Muscle of leg (tissue), 11 donors: ENCODE results near the gene GPC5. TPM values are rescaled to one million over a fixed set of nuclear protein-coding genes. Genes with fewer than 3 reads are reported as not detected.
"Not testable (repeated sequence)": the region's sequence is repeated elsewhere in the genome, so short reads cannot be mapped to it uniquely, and the experiment has no call there.

Experiments
- DNase-seq: peaks from one replicate; pipeline ENCODE4 v3.0.0; 2013
- H3K27ac ChIP-seq: one replicate; pipeline ENCODE4 v1.5.1; 2013; ENCODE audit warnings: mild to moderate bottlenecking, low read length, control low read depth
- H3K27me3 ChIP-seq: one replicate; pipeline ENCODE4 v1.6.1; 2013; ENCODE audit warnings: low read length; ENCODE audit not compliant: control insufficient read depth, insufficient read depth
- H3K36me3 ChIP-seq: one replicate; pipeline ENCODE4 v1.6.1; 2013; ENCODE audit warnings: low read length; ENCODE audit not compliant: control insufficient read depth, insufficient read depth
- H3K4me1 ChIP-seq: one replicate; pipeline ENCODE4 v1.6.1; 2013; ENCODE audit warnings: low read length; ENCODE audit not compliant: control insufficient read depth, insufficient read depth
- H3K4me3 ChIP-seq: one replicate; pipeline ENCODE4 v1.5.1; 2013; ENCODE audit warnings: low read length, control low read depth
- H3K9me3 ChIP-seq: replicated peaks from 2 replicates; pipeline ENCODE4 v1.6.1; 2013; ENCODE audit warnings: low read depth, low read length; ENCODE audit not compliant: control insufficient read depth
- WGBS: methylation state at CpG from one replicate; pipeline ENCODE4 v1.1.5; 2013; ENCODE audit warnings: missing lambda C conversion rate; ENCODE audit not compliant: insufficient coverage; 5-methylcytosine and 5-hydroxymethylcytosine counted together
- polyA plus RNA-seq, 8 donors: library from polyadenylated mRNA; unstranded; fragments of 120-200 nt; gene quantifications; one replicate each; pipeline versions ENCODE4 v1.2.1 to v1.2.3, GENCODE V29; 2013; ENCODE audit warnings: inconsistent platforms in 1 of 8, low replicate concordance in 1 of 8; ENCODE audit not compliant: insufficient read length in 8 of 8, insufficient read depth in 1 of 8
- total RNA-seq: library from RNA; stranded (reverse); fragments of 120-200 nt; gene quantifications from one replicate; pipeline ENCODE4 v1.2.4, GENCODE V29; 2013

GPC5 gene
- total and polyA plus RNA-seq, 9 donors = 0.15 to 2.1 (median 0.40) TPM

DNA sequence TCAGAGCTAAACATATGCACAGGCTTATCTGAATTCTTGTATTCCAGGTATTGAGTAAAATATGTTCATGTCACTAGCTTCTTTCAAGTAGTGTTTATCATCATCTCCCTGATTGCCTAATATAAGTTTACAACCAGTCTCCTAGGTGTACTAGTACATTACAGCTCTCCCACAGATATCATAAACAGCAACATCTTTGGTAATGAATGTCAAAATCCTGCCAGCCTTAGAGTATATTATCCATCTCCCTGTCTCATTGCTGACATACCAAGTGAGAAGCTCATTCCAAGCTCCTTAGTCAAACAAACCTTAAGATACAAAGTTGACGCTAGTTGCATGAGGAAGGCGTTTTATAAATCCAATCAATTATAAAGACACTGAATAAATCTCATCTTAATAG is 1139.0 kb downstream of the GPC5 start:
- Histone ChIP-seq H3K4me1 (no peaks in the 10 kb centered on the region), H3K9me3 (no peaks in the 10 kb centered on the region), H3K27ac (no peak overlapping the region), H3K4me3 (no peak overlapping the region), H3K36me3 (no peaks in the 10 kb centered on the region), H3K27me3 (no peaks in the 10 kb centered on the region)
- no peak for DNase-seq
- no CpG with 5 or more reads among the region's 2 CpGs for WGBS

DNA sequence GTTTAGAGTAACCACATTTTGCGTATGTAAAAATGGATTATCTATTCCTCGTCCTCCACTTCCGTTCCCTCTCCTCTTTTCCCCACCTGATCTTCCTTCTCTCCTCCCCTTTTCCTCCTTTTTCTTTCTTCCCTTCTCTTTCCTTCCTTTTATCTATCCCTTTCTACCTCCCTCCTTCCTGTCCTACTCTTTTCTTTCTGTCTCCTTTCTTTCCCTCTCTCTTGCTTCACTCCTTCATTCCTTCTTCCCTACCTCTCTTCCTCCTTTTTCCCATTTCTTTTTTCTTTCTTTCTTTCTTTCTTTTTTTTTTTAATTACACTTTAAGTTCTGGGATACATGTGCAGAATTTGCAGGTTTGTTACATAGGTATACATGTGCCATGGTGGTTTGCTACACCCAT is 1139.7 kb downstream of the GPC5 start:
- Histone ChIP-seq H3K4me1 (no peaks in the 10 kb centered on the region), H3K9me3 (no peaks in the 10 kb centered on the region), H3K27me3 (no peaks in the 10 kb centered on the region), H3K27ac (no peak overlapping the region), H3K4me3 (no peak overlapping the region), H3K36me3 (no peaks in the 10 kb centered on the region)
- 89% methylated on average over 3 of the region's 3 CpGs for WGBS
- no peak for DNase-seq

DNA sequence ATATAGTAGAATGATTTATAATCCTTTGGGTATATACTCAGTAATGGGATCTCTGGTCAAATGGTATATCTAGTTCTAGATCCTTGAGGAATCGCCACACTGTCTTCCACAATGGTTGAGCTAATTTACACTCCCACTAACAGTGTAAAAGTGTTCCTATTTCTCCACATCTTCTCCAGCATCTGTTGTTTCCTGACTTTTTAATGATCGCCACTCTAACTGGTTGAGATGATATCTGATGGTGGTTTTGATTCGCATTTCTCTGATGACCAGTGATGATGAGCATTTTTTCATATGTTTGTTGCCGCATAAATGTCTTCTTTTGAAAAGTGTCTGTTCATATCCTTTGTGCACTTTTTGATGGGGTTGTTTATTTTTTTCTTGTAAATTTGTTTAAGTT is 1140.7 kb downstream of the GPC5 start:
- not testable (repeated sequence) for H3K4me3 ChIP-seq, DNase-seq, H3K36me3 ChIP-seq, H3K27me3 ChIP-seq, H3K4me1 ChIP-seq, H3K9me3 ChIP-seq, H3K27ac ChIP-seq
- WGBS = no CpG with 5 or more reads among the region's 4 CpGs

DNA sequence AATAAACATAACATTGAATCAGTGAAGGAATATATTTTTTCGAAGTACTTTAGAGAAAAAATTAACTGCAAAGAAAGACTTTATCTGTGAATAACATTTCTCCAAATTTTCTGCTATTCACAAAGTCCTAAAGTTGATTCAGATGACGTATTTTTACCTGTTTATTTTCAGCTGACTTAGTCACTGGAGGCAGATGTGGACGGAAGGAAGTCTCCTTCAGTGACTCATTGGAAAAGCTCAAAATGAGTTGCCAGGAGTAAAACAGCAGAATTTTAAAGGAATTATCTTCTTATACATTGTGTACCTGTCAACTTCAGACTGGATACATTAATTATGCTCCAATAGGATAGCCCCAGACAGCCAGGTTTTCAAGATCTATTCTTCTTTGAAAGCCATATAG is 1148.8 kb downstream of the GPC5 start:
- Histone ChIP-seq H3K36me3 (no peaks in the 10 kb centered on the region), H3K27me3 (no peaks in the 10 kb centered on the region), H3K27ac (no peak overlapping the region), H3K9me3 (no peaks in the 10 kb centered on the region), H3K4me1 (no peaks in the 10 kb centered on the region), H3K4me3 (no peak overlapping the region)
- WGBS = no CpG with 5 or more reads among the region's 3 CpGs
- no peak for DNase-seq

DNA sequence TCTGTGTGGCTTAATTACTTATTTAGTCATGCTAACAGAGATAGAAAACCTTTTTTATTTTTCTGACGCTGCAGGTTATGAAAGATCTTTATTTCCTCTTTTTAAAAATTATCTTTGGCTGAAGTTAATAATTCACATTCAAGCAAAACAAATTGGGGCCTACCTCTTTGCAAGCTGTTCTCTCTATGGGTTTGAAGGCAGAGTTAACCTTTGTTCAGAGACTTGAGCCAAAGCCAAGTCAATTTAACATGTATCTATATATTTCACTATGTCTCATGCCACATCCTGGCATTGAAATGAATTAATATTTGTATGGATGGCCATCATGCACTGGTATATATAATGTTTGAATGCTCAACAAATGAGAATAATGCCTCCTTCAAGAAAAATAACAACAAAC is 1150.9 kb downstream of the GPC5 start:
- no peak for DNase-seq
- WGBS = no CpG with 5 or more reads among the region's 1 CpG
- Histone ChIP-seq H3K4me1 (no peaks in the 10 kb centered on the region), H3K27ac (no peak overlapping the region), H3K9me3 (no peaks in the 10 kb centered on the region), H3K27me3 (no peaks in the 10 kb centered on the region), H3K4me3 (no peak overlapping the region), H3K36me3 (no peaks in the 10 kb centered on the region)

DNA sequence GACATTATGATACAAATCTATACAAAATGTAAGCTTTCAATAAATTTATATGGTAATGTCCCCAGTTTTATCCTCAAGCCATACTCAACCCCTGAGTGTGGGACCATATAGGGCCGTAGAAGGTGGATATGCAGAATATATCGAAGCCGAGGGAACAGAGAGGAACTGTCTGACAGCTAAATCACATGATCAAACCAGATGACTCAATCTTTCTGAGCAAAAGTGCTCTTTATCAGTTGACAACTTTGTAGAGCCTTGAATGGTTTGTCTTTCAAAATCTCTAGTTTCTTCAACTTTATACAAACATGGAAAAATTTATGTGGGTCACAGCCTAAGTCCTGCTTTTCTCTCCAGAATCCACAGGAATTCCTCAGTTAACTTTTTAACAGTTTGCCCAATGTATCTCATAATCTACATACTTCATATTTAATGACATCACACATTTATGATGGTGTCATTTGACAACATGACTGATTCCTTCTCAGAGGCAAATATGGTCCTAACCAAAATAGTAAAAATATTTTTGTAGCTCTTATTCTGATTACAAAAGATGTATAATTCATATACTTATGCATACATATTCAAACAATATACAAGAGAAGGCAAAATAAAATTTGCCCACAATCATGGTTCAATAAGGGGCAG is 1155.2 kb downstream of the GPC5 start:
- WGBS = no CpG with 5 or more reads among the region's 3 CpGs
- Histone ChIP-seq H3K9me3 (no peaks in the 10 kb centered on the region), H3K27ac (no peak overlapping the region), H3K4me1 (no peaks in the 10 kb centered on the region), H3K27me3 (no peaks in the 10 kb centered on the region), H3K36me3 (no peaks in the 10 kb centered on the region), H3K4me3 (no peak overlapping the region)
- no peak for DNase-seq

DNA sequence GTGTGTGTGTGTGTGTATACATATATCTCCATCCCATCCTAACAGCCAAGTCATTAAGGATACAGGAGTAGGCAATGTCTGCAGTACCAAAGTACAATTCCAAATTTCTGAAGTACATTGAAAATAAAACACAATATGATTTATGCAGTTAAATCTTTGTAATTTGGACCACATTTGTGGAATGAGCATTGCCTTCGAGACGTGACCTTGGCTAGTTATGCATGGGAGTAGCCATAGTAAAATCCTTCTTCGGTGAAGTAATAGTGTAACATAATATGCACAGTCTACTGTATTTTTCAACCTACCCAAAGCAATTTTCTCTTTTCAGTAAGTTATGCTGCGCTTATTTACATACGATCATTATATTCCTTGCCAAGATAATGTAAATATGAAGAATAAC is 1162.5 kb downstream of the GPC5 start:
- Histone ChIP-seq H3K27me3 (no peaks in the 10 kb centered on the region), H3K4me1 (no peaks in the 10 kb centered on the region), H3K9me3 (no peaks in the 10 kb centered on the region), H3K4me3 (no peak overlapping the region), H3K36me3 (no peaks in the 10 kb centered on the region), H3K27ac (no peak overlapping the region)
- WGBS = no CpG with 5 or more reads among the region's 5 CpGs
- DNase-seq = peak; percentile 84

DNA sequence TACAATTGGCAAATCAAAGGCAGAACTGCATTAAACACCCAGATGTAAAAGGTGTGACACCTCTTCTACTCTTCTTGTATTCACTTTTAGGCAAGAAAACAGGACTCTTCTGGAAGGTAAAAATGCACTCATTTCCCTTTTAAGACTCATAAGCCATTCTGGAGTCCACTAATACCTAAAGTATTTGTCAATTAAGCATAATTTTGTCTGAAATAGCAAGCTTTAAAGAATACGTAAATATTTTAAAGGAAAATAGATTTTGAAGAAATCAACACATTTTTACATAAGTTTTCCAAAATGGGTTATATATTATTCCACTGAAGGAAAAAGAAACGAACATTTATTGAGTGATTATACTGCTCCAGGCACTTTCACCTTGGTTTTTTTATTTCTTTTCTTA is 1166.5 kb downstream of the GPC5 start:
- Histone ChIP-seq H3K36me3 (no peaks in the 10 kb centered on the region), H3K27me3 (no peaks in the 10 kb centered on the region), H3K4me1 (no peaks in the 10 kb centered on the region), H3K9me3 (no peaks in the 10 kb centered on the region), H3K27ac (no peak overlapping the region), H3K4me3 (no peak overlapping the region)
- no peak for DNase-seq
- WGBS = no CpG with 5 or more reads among the region's 2 CpGs

DNA sequence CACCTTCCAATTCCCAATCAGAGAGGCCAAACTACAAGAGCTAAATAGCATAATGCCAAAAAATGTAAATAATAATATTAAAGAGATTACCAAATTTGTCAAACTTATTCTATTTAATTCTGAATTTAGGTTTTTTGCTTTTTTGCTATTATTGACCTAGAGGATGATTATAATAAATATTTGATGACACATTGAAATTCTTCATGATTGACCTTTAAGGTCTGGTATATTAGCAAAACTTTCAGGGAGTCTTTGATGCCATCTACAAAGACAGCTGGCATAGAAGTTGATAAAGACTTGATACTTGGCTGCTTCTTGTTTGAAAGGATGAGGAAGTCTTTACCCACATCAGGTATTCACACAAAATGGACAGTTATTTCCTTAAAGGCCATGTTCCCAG is 1168.3 kb downstream of the GPC5 start:
- no peaks in the 10 kb centered on the region for H3K27me3 ChIP-seq
- no peak overlapping the region for H3K27ac ChIP-seq
- H3K36me3 ChIP-seq = no peaks in the 10 kb centered on the region
- H3K9me3 ChIP-seq = no peaks in the 10 kb centered on the region
- H3K4me1 ChIP-seq = no peaks in the 10 kb centered on the region
- no peak overlapping the region for H3K4me3 ChIP-seq
- no peak for DNase-seq

DNA sequence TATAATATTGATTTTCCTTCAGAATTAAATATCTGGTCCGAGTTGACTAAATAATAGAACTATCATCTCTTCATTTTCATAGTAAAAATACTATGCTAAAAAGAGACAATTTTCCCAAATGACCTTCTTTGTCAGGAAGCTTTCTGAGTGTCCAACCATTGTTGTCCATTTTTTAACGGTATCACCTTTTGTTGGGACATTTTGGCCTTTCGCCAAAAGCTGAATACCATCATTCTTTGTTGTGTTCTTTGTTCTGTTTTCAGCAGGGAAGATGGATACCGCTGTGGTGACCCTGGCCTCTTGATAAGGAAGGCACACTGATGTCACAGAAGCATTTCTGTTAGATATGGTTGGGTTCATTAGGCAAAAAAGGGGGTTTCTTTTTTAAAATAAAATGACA is 1173.8 kb downstream of the GPC5 start:
- no peaks in the 10 kb centered on the region for H3K4me1 ChIP-seq
- no peaks in the 10 kb centered on the region for H3K36me3 ChIP-seq
- H3K4me3 ChIP-seq = no peak overlapping the region
- H3K9me3 ChIP-seq = no peaks in the 10 kb centered on the region
- H3K27me3 ChIP-seq = no peaks in the 10 kb centered on the region
- WGBS = no CpG with 5 or more reads among the region's 4 CpGs
- no peak overlapping the region for H3K27ac ChIP-seq
- DNase-seq = no peak

DNA sequence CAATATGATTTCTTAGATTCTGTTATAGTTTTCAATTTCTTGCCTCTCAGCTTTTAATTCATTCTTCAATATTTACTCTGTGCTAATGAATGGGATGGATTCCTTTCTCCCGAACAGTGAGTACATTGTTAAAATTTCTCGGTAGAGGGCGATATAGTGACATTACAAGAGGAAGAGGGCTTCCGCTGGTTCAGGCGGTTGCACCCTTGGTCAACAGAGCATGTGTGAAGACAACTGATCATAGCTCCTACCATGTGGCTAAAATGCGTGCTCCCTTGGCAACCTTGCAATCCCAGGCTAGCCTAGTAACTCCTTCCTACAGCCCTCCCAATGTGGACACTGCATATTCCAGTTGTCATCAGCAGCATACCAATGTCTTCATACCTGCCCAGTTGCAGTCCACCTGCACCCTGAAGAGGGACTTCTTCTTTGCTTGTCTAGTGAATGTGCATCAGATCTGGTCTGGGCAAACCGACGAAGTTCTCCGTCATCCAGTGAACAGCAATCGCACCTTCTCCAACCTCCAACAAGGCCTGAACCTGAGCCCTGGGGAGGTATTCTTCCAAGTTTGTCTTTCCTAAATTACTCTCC is 1175.1 kb downstream of the GPC5 start:
- Histone ChIP-seq H3K36me3 (no peaks in the 10 kb centered on the region), H3K4me1 (no peaks in the 10 kb centered on the region), H3K9me3 (no peaks in the 10 kb centered on the region), H3K27me3 (no peaks in the 10 kb centered on the region), H3K4me3 (no peak overlapping the region), H3K27ac (no peak overlapping the region)
- DNase-seq = no peak
- 38% methylated on average over 6 of the region's 10 CpGs for WGBS
